HG02798 (cell line): ENCODE measurements around the gene TEX26.

ENCODE experiments used
- ATAC-seq: cut with Tn5 transposase; IDR thresholded peaks from one replicate; pipeline ENCODE4 v1.9.1; 2021; ENCODE audit warnings: mild to moderate bottlenecking; ENCODE audit not compliant: unreplicated experiment, poor library complexity

The TEX26 gene

DNA sequence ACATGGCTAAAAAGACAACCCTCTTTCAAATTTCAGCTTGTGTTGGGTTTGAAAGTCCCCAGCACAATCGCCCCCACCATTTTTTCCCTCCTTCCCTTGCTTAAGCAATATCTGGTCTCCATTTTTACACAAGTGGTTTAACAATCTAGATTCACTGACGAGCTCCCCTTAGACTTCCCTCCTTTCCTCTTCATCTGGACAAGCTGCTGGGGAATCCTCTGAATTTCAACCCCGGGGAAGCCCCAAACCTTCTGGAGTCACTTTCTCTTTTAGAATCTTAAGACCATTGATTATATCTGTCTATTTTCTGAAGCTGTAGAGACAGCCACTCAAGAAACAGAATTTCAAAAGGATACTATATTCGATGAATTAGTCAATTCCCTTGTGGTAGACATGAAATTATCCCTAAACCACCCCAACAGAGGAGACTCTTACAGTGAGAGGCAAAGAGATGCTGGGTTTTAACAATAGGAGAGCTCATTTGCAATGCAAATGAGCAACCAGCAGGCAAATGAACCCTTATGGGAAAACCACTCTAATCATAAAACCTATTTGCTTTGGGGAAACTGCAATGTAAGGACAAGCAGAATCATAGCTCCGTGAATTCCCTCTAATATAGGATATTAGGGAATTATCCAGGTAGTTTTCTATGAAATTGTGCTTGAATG is 78.9 kb downstream of the TEX26 start:
- ATAC-seq = no peak

DNA sequence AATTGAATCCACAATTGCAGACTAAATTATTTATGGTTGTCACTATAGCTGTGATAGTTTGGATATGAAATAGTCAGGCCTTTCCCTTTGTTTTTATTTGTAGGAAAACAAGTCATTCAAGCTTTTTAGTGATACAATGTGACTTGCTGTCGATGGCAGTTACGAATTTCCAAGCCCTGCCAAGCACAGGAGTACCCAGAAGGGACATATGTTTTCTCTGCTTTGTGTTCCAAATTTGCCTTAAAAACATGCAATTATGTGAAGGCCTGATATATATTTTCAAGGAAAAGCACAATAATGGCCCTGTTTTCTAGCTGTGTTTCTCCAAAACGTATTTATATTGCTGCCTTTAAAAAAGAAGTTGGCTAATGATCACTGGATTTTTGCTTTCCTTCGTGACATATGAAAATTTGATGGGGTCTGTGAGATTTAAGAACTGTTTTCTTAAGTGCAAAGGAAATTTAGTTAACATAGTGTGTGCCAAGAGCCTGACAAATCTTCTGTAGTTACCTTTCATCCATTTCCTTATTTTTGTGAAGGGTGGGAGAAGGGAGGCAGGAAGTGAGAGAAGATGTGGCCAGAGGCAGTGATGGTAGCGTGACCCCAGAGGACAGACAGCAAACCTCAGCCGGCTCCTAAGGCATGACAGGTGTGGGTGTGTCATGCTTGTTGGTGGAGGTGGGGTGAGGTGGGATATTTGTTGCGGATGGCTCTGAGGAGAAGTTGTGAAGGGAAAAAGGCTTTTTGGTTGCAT is 79.6 kb downstream of the TEX26 start:
- ATAC-seq = no peak

DNA sequence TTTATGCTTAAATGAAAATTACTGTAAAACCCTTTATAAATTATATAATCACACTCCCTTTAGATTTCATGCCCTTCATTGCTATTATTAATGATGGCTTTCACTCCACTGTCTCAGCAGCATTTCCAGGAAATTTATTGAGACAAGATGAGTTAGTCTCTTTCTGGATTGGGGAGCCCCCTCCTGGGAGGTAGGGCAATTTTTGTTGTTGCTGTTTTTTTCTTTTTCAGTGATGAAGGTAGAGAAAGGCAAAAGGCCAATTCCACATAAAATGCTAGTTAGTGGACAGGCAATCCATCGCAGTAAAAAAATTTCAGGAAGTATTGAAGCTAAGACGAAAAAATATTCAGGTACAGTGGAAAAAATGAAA is 80.2 kb downstream of the TEX26 start:
- ATAC-seq = no peak

DNA sequence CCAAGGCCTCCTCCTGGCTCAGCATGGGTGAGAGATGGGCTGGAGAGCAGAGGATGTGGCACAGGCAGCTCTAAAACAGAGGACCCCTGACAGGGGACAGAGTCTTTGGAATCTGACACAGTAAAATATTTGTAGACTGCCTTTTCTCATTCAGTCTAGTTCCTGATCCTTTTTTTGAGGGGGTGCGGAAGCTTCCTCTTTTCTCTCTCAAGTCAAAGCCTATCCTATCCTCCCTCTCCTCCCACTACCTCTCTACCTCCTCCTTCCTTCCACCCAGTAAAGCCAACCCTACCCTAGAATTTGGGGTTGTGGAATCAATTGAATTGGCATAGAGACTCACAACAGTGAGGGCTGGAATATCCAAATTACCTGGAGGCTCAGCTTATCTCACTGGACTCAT is 82.0 kb downstream of the TEX26 start:
- ATAC-seq = no peak

DNA sequence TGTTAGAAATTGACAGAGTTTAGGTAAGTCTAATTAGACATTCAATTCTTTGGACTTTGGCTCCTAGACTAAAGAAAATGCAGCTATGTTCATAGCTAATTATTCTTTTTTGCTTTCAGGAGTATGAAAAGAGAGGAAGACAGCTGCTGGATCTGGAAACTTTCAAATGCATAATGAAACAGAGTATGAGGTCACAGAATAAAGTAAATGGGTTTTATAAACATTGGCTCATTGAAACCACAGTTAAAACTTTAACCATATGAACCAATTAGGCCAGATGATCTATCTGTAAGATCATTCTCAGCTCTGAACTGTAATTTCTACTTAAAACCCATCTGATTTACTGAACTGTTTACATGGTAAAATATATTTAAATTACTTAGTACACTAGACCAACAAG is 82.7 kb downstream of the TEX26 start:
- ATAC-seq = no peak

DNA sequence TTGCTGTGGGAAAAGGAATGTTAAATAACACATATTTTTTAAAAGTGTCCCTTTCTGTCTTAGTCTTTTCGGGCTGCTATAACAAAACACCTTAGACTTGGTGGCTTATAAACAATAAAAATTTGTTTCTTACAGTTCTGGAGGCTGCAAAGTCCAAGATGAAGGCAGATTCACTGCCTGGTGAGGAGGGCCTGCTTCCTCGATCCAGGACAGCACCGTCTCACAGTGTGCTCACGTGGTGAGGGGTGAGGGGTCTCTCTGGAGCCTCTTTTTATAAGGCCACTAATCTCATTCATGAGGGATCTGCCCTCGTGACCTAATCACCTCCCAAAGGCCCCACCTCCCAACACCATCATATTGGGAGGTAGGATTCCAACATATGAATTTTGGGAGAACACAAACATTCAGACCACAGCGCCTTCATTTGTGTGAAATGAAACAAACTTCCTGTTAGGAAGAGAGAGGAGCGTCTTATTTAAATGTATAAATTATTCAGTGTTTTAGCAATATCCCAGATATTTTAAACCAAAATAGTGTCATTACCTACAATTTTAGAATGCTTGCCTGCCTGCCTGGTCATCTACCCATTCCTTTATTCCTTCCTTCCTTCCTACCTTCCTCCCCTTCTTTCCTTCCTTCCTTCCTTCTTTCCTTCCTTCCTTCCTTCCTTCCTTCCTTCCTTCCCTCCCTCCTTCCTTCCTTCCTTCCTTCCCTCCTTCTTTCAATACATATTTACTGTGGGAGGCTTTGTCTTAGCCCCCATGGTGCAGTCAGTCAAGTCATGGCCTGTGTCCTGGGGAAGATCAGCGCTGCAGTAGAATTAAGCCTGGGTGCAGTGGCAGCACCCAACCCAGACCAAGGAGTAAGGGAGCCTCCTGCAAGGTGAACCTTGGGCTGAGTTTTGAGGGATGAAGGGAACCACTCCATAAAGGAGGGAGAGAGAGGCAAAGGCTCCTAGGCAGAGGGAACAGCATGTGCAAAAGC is 84.2 kb downstream of the TEX26 start:
- no peak for ATAC-seq

DNA sequence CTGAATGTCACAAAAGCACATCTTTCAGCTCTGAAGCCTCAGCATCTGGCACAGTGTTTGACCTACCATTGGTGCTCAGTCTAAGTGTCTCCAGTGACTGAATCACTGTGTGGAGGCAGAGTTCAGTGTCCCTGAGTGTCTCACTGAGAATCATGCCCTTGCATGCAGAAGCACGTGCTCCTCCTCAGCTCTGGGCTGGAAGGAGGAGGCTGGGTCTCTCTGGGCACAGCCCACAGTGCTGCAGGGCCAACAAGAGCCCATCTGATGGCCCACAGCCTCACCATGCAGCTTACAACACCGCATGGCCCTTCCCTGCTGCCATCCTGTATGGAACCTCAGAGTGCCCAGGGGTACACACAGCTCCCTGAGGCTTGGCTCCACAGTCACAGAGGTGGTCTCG is 86.1 kb downstream of the TEX26 start:
- ATAC-seq = no peak

DNA sequence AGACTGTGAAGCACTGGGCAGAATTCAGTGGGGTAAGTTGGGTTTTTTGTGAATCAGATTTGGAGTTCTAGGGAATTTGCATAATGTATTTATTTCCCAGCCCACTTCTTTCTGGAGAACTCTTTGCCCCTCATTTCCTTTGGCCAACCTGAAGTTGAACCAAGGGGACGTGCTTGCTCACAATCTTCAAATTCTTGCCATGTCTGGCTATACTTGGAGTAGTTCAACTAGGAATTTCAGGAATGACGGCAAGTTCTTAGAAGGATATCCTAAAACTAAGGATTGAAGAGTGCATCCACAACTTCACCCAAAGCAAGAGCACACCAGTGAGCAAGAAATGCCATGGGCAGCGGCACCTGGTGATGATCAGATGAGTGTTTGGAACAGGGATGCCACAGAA is 88.5 kb downstream of the TEX26 start:
- ATAC-seq = no peak

DNA sequence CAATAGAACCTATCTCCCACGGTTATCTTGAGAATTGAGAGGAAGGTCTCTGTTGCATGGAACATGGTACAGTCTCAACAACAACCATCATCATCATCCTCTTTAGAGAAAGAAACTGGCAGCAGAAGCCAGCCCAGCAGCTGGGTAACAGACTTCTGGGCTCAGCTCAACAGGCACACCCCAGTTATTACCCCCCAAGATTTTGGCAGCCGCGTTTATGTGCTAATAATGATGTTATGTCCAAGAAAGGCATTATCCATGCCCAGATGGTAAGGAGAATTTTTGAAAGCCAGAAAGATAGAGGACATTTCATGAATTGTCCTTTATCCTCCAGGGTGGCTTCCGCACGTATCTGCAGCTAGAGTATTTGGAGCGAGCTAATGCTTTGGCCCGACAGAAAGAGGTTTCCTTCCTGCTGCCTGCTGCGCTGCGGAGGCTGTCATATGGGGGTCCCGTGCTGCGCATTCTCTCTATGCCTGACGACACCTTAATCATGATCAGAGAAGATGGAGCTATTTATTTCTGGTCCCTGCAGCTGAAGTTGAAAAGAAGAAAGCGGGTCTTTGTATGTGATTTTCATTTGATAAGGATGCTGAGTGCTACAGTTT is 89.9 kb downstream of the TEX26 start:
- ATAC-seq = no peak

DNA sequence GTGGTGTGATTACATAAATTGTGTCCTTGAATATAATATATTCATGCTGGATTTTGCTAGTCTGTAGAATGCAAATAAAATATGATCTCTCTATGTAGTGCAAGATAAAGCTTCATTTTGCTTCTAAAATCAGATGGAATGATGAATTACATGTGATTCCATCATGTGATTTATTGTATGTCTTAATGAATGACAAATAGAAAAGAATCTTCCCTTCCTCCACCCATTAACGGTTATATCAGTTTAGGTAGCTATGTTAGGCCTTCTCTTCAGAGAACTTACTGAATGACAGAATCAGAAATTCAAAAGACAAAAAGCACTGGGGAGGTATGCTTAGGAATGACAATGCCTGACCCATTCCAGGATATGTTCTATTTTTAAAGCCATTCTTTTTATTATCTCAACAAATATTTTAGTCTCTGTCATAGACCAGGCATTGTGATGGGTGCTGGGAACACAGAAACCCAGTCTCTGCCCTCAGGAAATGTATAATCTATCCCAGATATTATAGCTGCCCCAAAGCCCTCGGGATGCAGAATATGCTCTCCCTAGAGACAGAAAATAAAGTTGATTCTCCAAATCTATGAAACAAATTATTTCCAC is 90.6 kb downstream of the TEX26 start:
- no peak for ATAC-seq
